CD14-positive monocyte (primary cell): ENCODE measurements around the gene MAS1. TPM values are rescaled to one million over a fixed set of nuclear protein-coding genes. Genes with fewer than 3 reads are reported as not detected.

Experiments
- DNase-seq, 3 donors: peaks; one replicate each; pipeline ENCODE4 v3.0.0-alpha.2; 2011 to 2022
- H2AFZ ChIP-seq: 2 replicates; pipeline ENCODE4 v1.6.0; 2012; ENCODE audit warnings: mild to moderate bottlenecking, low read depth, low read length, inconsistent platforms; ENCODE audit not compliant: insufficient read depth, poor library complexity, severe bottlenecking
- H3K27ac ChIP-seq, 2 donors: 1 replicate in 1 of 2; 2 replicates in 1 of 2; pipeline ENCODE4 v1.5.1; 2012 to 2013; ENCODE audit warnings: low read length in 2 of 2, control low read depth in 1 of 2, inconsistent platforms in 1 of 2, low read depth in 1 of 2, mild to moderate bottlenecking in 1 of 2
- H3K27me3 ChIP-seq, 2 donors: one replicate each; pipeline versions ENCODE4 v1.6.0 to v1.6.1; 2011 to 2013; ENCODE audit warnings: low read length in 2 of 2; ENCODE audit not compliant: control insufficient read depth in 2 of 2, insufficient read depth in 2 of 2
- H3K36me3 ChIP-seq, 2 donors: replicated peaks in 1 of 2; 1 replicate in 1 of 2; 2 replicates in 1 of 2; pipeline versions ENCODE4 v1.5.1 to v1.6.1; 2012 to 2013; ENCODE audit warnings: low read length in 2 of 2, control low read depth in 1 of 2, inconsistent platforms in 1 of 2, mild to moderate bottlenecking in 1 of 2; ENCODE audit not compliant: insufficient read depth in 2 of 2, control insufficient read depth in 1 of 2
- H3K4me1 ChIP-seq, 2 donors: 1 replicate in 1 of 2; 2 replicates in 1 of 2; pipeline versions ENCODE4 v1.5.1 to v1.6.1; 2012 to 2013; ENCODE audit warnings: low read length in 2 of 2, control low read depth in 1 of 2, inconsistent platforms in 1 of 2, mild to moderate bottlenecking in 1 of 2, moderate library complexity in 1 of 2; ENCODE audit not compliant: insufficient read depth in 2 of 2, control insufficient read depth in 1 of 2
- H3K4me2 ChIP-seq: replicated peaks from 2 replicates; pipeline ENCODE3; 2012; ENCODE audit warnings: low read length, moderate library complexity, mild to moderate bottlenecking; ENCODE audit not compliant: poor library complexity, severe bottlenecking; ENCODE audit errors: extremely low read depth
- H3K4me3 ChIP-seq, 3 experiments: fragments of 200-600 bp in 1 of 3; sonication (generic) in 1 of 3; replicated peaks in 1 of 3; 1 replicate in 2 of 3; 2 replicates in 1 of 3; pipeline ENCODE4 v1.5.1; 2011 to 2013; ENCODE audit warnings: low read length in 3 of 3, mild to moderate bottlenecking in 3 of 3, control low read depth in 2 of 3, low read depth in 2 of 3, inconsistent platforms in 1 of 3, moderate library complexity in 1 of 3
- H3K79me2 ChIP-seq: 2 replicates; pipeline ENCODE4 v1.6.0; 2012; ENCODE audit warnings: mild to moderate bottlenecking, control low read depth, inconsistent platforms, low read length, moderate library complexity; ENCODE audit not compliant: insufficient read depth
- H3K9ac ChIP-seq: 2 replicates; pipeline ENCODE4 v1.6.0; 2017; ENCODE audit warnings: low read length, mild to moderate bottlenecking; ENCODE audit not compliant: insufficient read depth, poor library complexity, severe bottlenecking
- H3K9me3 ChIP-seq, 2 donors: replicated peaks in 1 of 2; 1 replicate in 1 of 2; 2 replicates in 1 of 2; pipeline versions ENCODE4 v1.5.1 to v1.6.1; 2012 to 2013; ENCODE audit warnings: low read length in 2 of 2, control low read depth in 1 of 2; ENCODE audit not compliant: control insufficient read depth in 1 of 2, insufficient read depth in 1 of 2
- H4K20me1 ChIP-seq: 2 replicates; pipeline ENCODE4 v1.6.0; 2012; ENCODE audit warnings: mild to moderate bottlenecking, low read length, control low read depth, moderate library complexity; ENCODE audit not compliant: insufficient read depth
- H3K27ac Mint-ChIP-seq, 7 donors: one replicate each; pipeline ENCODE4 v1.8.0; 2020; ENCODE audit warnings: mild to moderate bottlenecking in 7 of 7, mixed read lengths in 7 of 7, moderate library complexity in 6 of 7, inconsistent platforms in 2 of 7
- H3K27me3 Mint-ChIP-seq, 3 donors: one replicate each; pipeline ENCODE4 v1.8.0; 2021 to 2022; ENCODE audit warnings: low read depth in 3 of 3, mild to moderate bottlenecking in 3 of 3, mixed read lengths in 3 of 3, moderate library complexity in 3 of 3, inconsistent platforms in 1 of 3
- H3K36me3 Mint-ChIP-seq, 2 donors: one replicate each; pipeline ENCODE4 v1.8.0; 2020; ENCODE audit warnings: mixed read lengths in 2 of 2, inconsistent platforms in 1 of 2, mild to moderate bottlenecking in 1 of 2
- H3K4me1 Mint-ChIP-seq: one replicate; pipeline ENCODE4 v1.8.0; 2020; ENCODE audit warnings: mild to moderate bottlenecking, mixed read lengths
- H3K4me3 Mint-ChIP-seq, 2 donors: one replicate each; pipeline ENCODE4 v1.8.0; 2020; ENCODE audit warnings: mild to moderate bottlenecking in 2 of 2, mixed read lengths in 2 of 2, moderate library complexity in 1 of 2
- H3K9me3 Mint-ChIP-seq, 7 donors: one replicate each; pipeline ENCODE4 v1.8.0; 2020 to 2022; ENCODE audit warnings: mixed read lengths in 7 of 7, mild to moderate bottlenecking in 6 of 7, moderate library complexity in 6 of 7, inconsistent platforms in 2 of 7
- WGBS: methylation state at CpG from one replicate; pipeline ENCODE4 v1.1.5; 2013; ENCODE audit warnings: missing lambda C conversion rate; ENCODE audit not compliant: insufficient coverage; 5-methylcytosine and 5-hydroxymethylcytosine counted together
- intact Hi-C, 2 donors: fragments of 100-400 bp; cut with micrococcal nuclease; formaldehyde crosslinking; loops; one replicate each; pipeline versions ENCODE4 v1.15.0 to v1.15.1; 2023
- polyA plus RNA-seq, 3 donors: library from polyadenylated mRNA; depleted of rRNA in 1 of 3; unstranded in 2 of 3; stranded (reverse) in 1 of 3; fragments of 300-500 nt in 2 of 3; fragments of >200 nt in 1 of 3; fragmentation: Illumina TruSeq in 2 of 3; gene quantifications; 1 replicate in 2 of 3; 2 replicates in 1 of 3; pipeline ENCODE4 v1.2.3, GENCODE V29; 2012 to 2021
- TF ChIP-seq, protein P1 (sequence below): fragments of 200-600 bp; IDR thresholded peaks from one replicate; pipeline ENCODE4 v1.8.0; 2022; ENCODE audit warnings: antibody characterized with exemption, mild to moderate bottlenecking

MAS1 gene
- polyA plus RNA-seq, 3 donors: not detected

- Histone ChIP-seq H3K36me3 (no peaks in the 10 kb centered on the region), H3K4me1 (no peaks in the 10 kb centered on the region), H3K9me3 (peaks cover 0 to 4% of the 10 kb centered on the region in 2 donors), H3K27ac (no peak overlapping the region), H3K27me3 (no peaks in the 10 kb centered on the region), H3K79me2 (no peaks in the 10 kb centered on the region), H2AFZ (no peak overlapping the region), H3K4me3 (no peak overlapping the region), H3K4me2 (no peak overlapping the region), H3K9ac (no peak overlapping the region), H4K20me1 (no peaks in the 10 kb centered on the region)
- 61% methylated on average over 4 of the region's 5 CpGs for WGBS
- TF ChIP-seq, protein P1, sequence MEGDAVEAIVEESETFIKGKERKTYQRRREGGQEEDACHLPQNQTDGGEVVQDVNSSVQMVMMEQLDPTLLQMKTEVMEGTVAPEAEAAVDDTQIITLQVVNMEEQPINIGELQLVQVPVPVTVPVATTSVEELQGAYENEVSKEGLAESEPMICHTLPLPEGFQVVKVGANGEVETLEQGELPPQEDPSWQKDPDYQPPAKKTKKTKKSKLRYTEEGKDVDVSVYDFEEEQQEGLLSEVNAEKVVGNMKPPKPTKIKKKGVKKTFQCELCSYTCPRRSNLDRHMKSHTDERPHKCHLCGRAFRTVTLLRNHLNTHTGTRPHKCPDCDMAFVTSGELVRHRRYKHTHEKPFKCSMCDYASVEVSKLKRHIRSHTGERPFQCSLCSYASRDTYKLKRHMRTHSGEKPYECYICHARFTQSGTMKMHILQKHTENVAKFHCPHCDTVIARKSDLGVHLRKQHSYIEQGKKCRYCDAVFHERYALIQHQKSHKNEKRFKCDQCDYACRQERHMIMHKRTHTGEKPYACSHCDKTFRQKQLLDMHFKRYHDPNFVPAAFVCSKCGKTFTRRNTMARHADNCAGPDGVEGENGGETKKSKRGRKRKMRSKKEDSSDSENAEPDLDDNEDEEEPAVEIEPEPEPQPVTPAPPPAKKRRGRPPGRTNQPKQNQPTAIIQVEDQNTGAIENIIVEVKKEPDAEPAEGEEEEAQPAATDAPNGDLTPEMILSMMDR: no peak
- H3K27me3 Mint-ChIP-seq: peaks cover 6 to 7% (median 6%) of the 10 kb centered on the region in 3 donors
- intact Hi-C loops: no loop called here
- no peak overlapping the region for H3K27ac Mint-ChIP-seq
- DNase-seq: no peak
- H3K9me3 Mint-ChIP-seq: peaks cover 0 to 6% (median 2%) of the 10 kb centered on the region in 7 donors
- no peak overlapping the region for H3K4me3 Mint-ChIP-seq
- no peaks in the 10 kb centered on the region for H3K4me1 Mint-ChIP-seq
- no peaks in the 10 kb centered on the region for H3K36me3 Mint-ChIP-seq
These were observed 18.9 kb upstream of the MAS1 start for GRCh38 chr6:159871906-159872305.

- Mint-ChIP-seq H3K27ac (peak overlapping the region in 1 of 7 donors; percentile 21), H3K4me1 (no peaks in the 10 kb centered on the region), H3K4me3 (no peak overlapping the region), H3K9me3 (peaks cover 0 to 6% (median 0%) of the 10 kb centered on the region in 7 donors), H3K27me3 (peaks cover 5 to 7% (median 5%) of the 10 kb centered on the region in 3 donors), H3K36me3 (no peaks in the 10 kb centered on the region)
- no peak overlapping the region for H2AFZ ChIP-seq
- no peaks in the 10 kb centered on the region for H3K79me2 ChIP-seq
- H4K20me1 ChIP-seq: no peaks in the 10 kb centered on the region
- no peak overlapping the region for H3K4me3 ChIP-seq
- H3K9me3 ChIP-seq: no peaks in the 10 kb centered on the region
- H3K9ac ChIP-seq: no peak overlapping the region
- no peaks in the 10 kb centered on the region for H3K4me1 ChIP-seq
- no peak overlapping the region for H3K4me2 ChIP-seq
- no CpG with 5 or more reads among the region's 2 CpGs for WGBS
- intact Hi-C loops: no loop called here
- no peak overlapping the region for H3K27ac ChIP-seq
- DNase-seq: no peak
- TF ChIP-seq, protein P1: no peak
- no peaks in the 10 kb centered on the region for H3K36me3 ChIP-seq
- no peaks in the 10 kb centered on the region for H3K27me3 ChIP-seq
These were observed 16.4 kb upstream of the MAS1 start for GRCh38 chr6:159874435-159874834.
